WTC11 (cell line): ENCODE measurements around the gene PHF21B. TPM values are rescaled to one million over a fixed set of nuclear protein-coding genes. Genes with fewer than 3 reads are reported as not detected.

Experiments used
- HMGXB4 ChIP-seq: sonication (generic); formaldehyde crosslinking; IDR thresholded peaks from 2 replicates; pipeline ENCODE4 v1.8.1; 2023; ENCODE audit warnings: mild to moderate bottlenecking, moderate library complexity, missing genetic modification reagents
- KAT7 ChIP-seq: sonication (generic); formaldehyde crosslinking; IDR thresholded peaks from 2 replicates; pipeline ENCODE4 v1.8.1; 2023; ENCODE audit warnings: missing genetic modification reagents, mild to moderate bottlenecking, borderline replicate concordance
- total RNA-seq: library from RNA; stranded (reverse); gene quantifications from 3 replicates; pipeline ENCODE4 v1.2.3, GENCODE V29; 2021

PHF21B gene
- total RNA-seq, 1 experiment from 2014 or later: 107 TPM

DNA sequence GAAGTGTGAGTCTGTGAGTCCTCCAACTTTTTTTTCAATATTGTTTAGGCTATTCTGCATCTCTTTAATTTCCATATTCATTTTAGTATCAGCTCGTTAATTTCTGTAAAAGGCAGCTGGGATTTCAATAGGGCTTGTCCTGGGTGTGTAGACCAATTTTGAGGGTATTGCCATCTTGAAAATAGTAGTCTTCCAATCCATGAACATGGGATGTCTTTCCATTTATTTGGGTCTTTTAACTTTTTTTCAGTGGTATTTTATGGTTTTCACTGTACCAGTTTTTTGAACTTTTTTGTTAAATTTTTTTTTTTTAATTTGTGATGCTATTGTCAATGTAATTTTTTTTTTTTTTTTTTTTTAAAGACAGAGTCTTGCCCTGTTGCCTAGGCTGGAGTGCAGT lies 177.9 kb downstream of the PHF21B start (continued):
- TF ChIP-seq KAT7 (no peak), HMGXB4 (CRISPR knock-in tag) (no peak)

Other genes with a start within 250 kb of the PHF21B start
- gene NUP50, start 153.9 kb upstream of the PHF21B start, total RNA-seq: 98.6 to 131 TPM (median 106 TPM) in 3 replicates
- 53.2 to 62.1 TPM (median 57.6 TPM) in 3 replicates for gene KIAA0930, start 230.9 kb upstream of the PHF21B start, total RNA-seq